Activated naive CD4-positive, alpha-beta T cell treated with anti-CD3 and anti-CD28 coated beads, Interleukin-2, amount 50 U/mL, for 24 hours (primary cell): ENCODE measurements around the gene FAM167B.
"Not testable (repeated sequence)": the region's sequence is repeated elsewhere in the genome, so short reads cannot be mapped to it uniquely, and the experiment has no call there.

Experiments
- H3K27ac Mint-ChIP-seq: one replicate; pipeline ENCODE4 v1.8.0; 2021; ENCODE audit warnings: mild to moderate bottlenecking, mixed read lengths
- H3K27me3 Mint-ChIP-seq: one replicate; pipeline ENCODE4 v1.8.0; 2021; ENCODE audit warnings: mixed read lengths
- H3K36me3 Mint-ChIP-seq: one replicate; pipeline ENCODE4 v1.8.0; 2021; ENCODE audit warnings: mixed read lengths
- H3K4me1 Mint-ChIP-seq: one replicate; pipeline ENCODE4 v1.8.0; 2021; ENCODE audit warnings: mixed read lengths
- H3K4me3 Mint-ChIP-seq: one replicate; pipeline ENCODE4 v1.8.0; 2021; ENCODE audit warnings: mild to moderate bottlenecking, mixed read lengths
- H3K9me3 Mint-ChIP-seq: one replicate; pipeline ENCODE4 v1.8.0; 2021; ENCODE audit warnings: mixed read lengths

FAM167B gene

GRCh38 chr1:32272557-32273390, 25.8 kb downstream of the FAM167B start:
- H3K36me3 Mint-ChIP-seq: peaks cover 6% of the 10 kb centered on the region

GRCh38 chr1:32273391-32274208, 26.6 kb downstream of the FAM167B start:
- no peaks in the 10 kb centered on the region for H3K9me3 Mint-ChIP-seq
- peaks cover 76% of the 10 kb centered on the region for H3K4me1 Mint-ChIP-seq
- peak overlapping the region; percentile 86 for H3K4me3 Mint-ChIP-seq
- peaks cover 6% of the 10 kb centered on the region for H3K36me3 Mint-ChIP-seq
- H3K27me3 Mint-ChIP-seq: no peaks in the 10 kb centered on the region
- H3K27ac Mint-ChIP-seq: peak overlapping the region; percentile 98

More at GRCh38 chr1:32272557-32273390, 25.8 kb downstream of the FAM167B start:
- H3K9me3 Mint-ChIP-seq: no peaks in the 10 kb centered on the region
- H3K27ac Mint-ChIP-seq: peak overlapping the region; percentile 98
- H3K4me1 Mint-ChIP-seq: peaks cover 70% of the 10 kb centered on the region
- H3K4me3 Mint-ChIP-seq: peak overlapping the region; percentile 86
- H3K27me3 Mint-ChIP-seq: no peaks in the 10 kb centered on the region

GRCh38 chr1:32274646-32275340, 27.8 kb downstream of the FAM167B start:
- H3K4me1 Mint-ChIP-seq: peaks cover 78% of the 10 kb centered on the region
- peaks cover 11% of the 10 kb centered on the region for H3K36me3 Mint-ChIP-seq
- no peaks in the 10 kb centered on the region for H3K27me3 Mint-ChIP-seq
- peak overlapping the region; percentile 98 for H3K27ac Mint-ChIP-seq
- no peaks in the 10 kb centered on the region for H3K9me3 Mint-ChIP-seq
- H3K4me3 Mint-ChIP-seq: peak overlapping the region; percentile 86

- peaks cover 74% of the 10 kb centered on the region for H3K4me1 Mint-ChIP-seq
- no peaks in the 10 kb centered on the region for H3K9me3 Mint-ChIP-seq
- peaks cover 11% of the 10 kb centered on the region for H3K36me3 Mint-ChIP-seq
- no peaks in the 10 kb centered on the region for H3K27me3 Mint-ChIP-seq
- H3K27ac Mint-ChIP-seq: peak overlapping the region; percentile 98
- peak overlapping the region; percentile 86 for H3K4me3 Mint-ChIP-seq
Measured at GRCh38 chr1:32275424-32275823, 28.4 kb downstream of the FAM167B start.

- peaks cover 72% of the 10 kb centered on the region for H3K4me1 Mint-ChIP-seq
- no peak overlapping the region for H3K4me3 Mint-ChIP-seq
- no peaks in the 10 kb centered on the region for H3K9me3 Mint-ChIP-seq
- peak overlapping the region; percentile 74 for H3K27ac Mint-ChIP-seq
- peaks cover 11% of the 10 kb centered on the region for H3K36me3 Mint-ChIP-seq
- no peaks in the 10 kb centered on the region for H3K27me3 Mint-ChIP-seq
Measured at GRCh38 chr1:32276032-32276782, 29.2 kb downstream of the FAM167B start.

GRCh38 chr1:32284777-32285176, 37.8 kb downstream of the FAM167B start:
- H3K4me3 Mint-ChIP-seq, H3K27me3 Mint-ChIP-seq, H3K4me1 Mint-ChIP-seq, H3K9me3 Mint-ChIP-seq: not testable (repeated sequence)
- Mint-ChIP-seq H3K36me3 (peaks cover 11% of the 10 kb centered on the region), H3K27ac (peak overlapping the region; percentile 55)

GRCh38 chr1:32285658-32286057, 38.6 kb downstream of the FAM167B start:
- peaks cover 11% of the 10 kb centered on the region for H3K36me3 Mint-ChIP-seq
- H3K27ac Mint-ChIP-seq: peak overlapping the region; percentile 17
- H3K9me3 Mint-ChIP-seq: no peaks in the 10 kb centered on the region
- peaks cover 9% of the 10 kb centered on the region for H3K4me1 Mint-ChIP-seq
- H3K4me3 Mint-ChIP-seq: no peak overlapping the region
- H3K27me3 Mint-ChIP-seq: no peaks in the 10 kb centered on the region

- no peak overlapping the region for H3K4me3 Mint-ChIP-seq
- no peaks in the 10 kb centered on the region for H3K27me3 Mint-ChIP-seq
- peak overlapping the region; percentile 76 for H3K27ac Mint-ChIP-seq
- H3K9me3 Mint-ChIP-seq: no peaks in the 10 kb centered on the region
- H3K36me3 Mint-ChIP-seq: peaks cover 9% of the 10 kb centered on the region
- peaks cover 14% of the 10 kb centered on the region for H3K4me1 Mint-ChIP-seq
Measured at GRCh38 chr1:32286763-32287162, 39.7 kb downstream of the FAM167B start.

GRCh38 chr1:32289256-32289655, 42.2 kb downstream of the FAM167B start:
- no peaks in the 10 kb centered on the region for H3K9me3 Mint-ChIP-seq
- no peak overlapping the region for H3K4me3 Mint-ChIP-seq
- no peaks in the 10 kb centered on the region for H3K27me3 Mint-ChIP-seq
- peak overlapping the region; percentile 55 for H3K27ac Mint-ChIP-seq
- peaks cover 9% of the 10 kb centered on the region for H3K36me3 Mint-ChIP-seq
- peaks cover 24% of the 10 kb centered on the region for H3K4me1 Mint-ChIP-seq

GRCh38 chr1:32291145-32291707, 44.2 kb downstream of the FAM167B start:
- peak overlapping the region; percentile 98 for H3K27ac Mint-ChIP-seq
- H3K36me3 Mint-ChIP-seq: peaks cover 5% of the 10 kb centered on the region
- peaks cover 41% of the 10 kb centered on the region for H3K4me1 Mint-ChIP-seq
- no peaks in the 10 kb centered on the region for H3K9me3 Mint-ChIP-seq
- no peaks in the 10 kb centered on the region for H3K27me3 Mint-ChIP-seq
- peak overlapping the region; percentile 96 for H3K4me3 Mint-ChIP-seq

- H3K4me3 Mint-ChIP-seq: peak within 1 kb of the TSS; percentile 96
- no peaks in the 10 kb centered on the region for H3K9me3 Mint-ChIP-seq
- H3K36me3 Mint-ChIP-seq: peaks cover 7% of the 10 kb centered on the region
- H3K27ac Mint-ChIP-seq: peak within 1 kb of the TSS; percentile 98
- H3K27me3 Mint-ChIP-seq: no peaks in the 10 kb centered on the region
- H3K4me1 Mint-ChIP-seq: peaks cover 48% of the 10 kb centered on the region
Measured at GRCh38 chr1:32291708-32292538, 44.9 kb downstream of the FAM167B start, which contains the start of gene HDAC1. Gene HDAC1 (plus strand): TSS chr1:32292083. CDS start chr1:32292170, 87 bp downstream.

GRCh38 chr1:32298211-32298610, 51.2 kb downstream of the FAM167B start:
- not testable (repeated sequence) for H3K27me3 Mint-ChIP-seq, H3K9me3 Mint-ChIP-seq, H3K27ac Mint-ChIP-seq, H3K4me3 Mint-ChIP-seq
- peaks cover 13% of the 10 kb centered on the region for H3K36me3 Mint-ChIP-seq
- H3K4me1 Mint-ChIP-seq: peaks cover 69% of the 10 kb centered on the region
